Astrocyte (in vitro differentiated cells and primary cell): Measurements from ENCODE around the gene RHBG. TPM values are rescaled to one million over a fixed set of nuclear protein-coding genes. Genes with fewer than 3 reads are reported as not detected.

Experiments
- DNase-seq: peaks from one replicate; pipeline ENCODE4 v3.0.0-alpha.2; 2010; ENCODE audit warnings: low read depth
- FAIRE-seq: peaks from 2 replicates; lab custom pipeline; 2011; peaks lifted over from hg19 to GRCh38; lab: Jason Lieb, UNC
- H2AFZ ChIP-seq: 2 replicates; pipeline ENCODE4 v1.6.0; 2012; ENCODE audit warnings: low read depth, low read length, inconsistent platforms
- H3K27ac ChIP-seq: 2 replicates; pipeline ENCODE4 v1.5.1; 2011; ENCODE audit warnings: low read depth, low read length, inconsistent platforms
- H3K27me3 ChIP-seq: 2 replicates; pipeline ENCODE4 v1.6.0; 2011; ENCODE audit warnings: low read length, inconsistent platforms; ENCODE audit not compliant: insufficient read depth
- H3K36me3 ChIP-seq: 2 replicates; pipeline ENCODE4 v1.5.1; 2011; ENCODE audit warnings: low read length, inconsistent platforms; ENCODE audit not compliant: insufficient read depth
- H3K4me1 ChIP-seq: 2 replicates; pipeline ENCODE4 v1.5.1; 2011; ENCODE audit warnings: low read length, inconsistent platforms; ENCODE audit not compliant: insufficient read depth
- H3K4me2 ChIP-seq: 2 replicates; pipeline ENCODE4 v1.6.0; 2012; ENCODE audit warnings: low read length, inconsistent platforms
- H3K4me3 ChIP-seq: 2 replicates; pipeline ENCODE4 v1.5.1; 2011; ENCODE audit warnings: low read depth, mild to moderate bottlenecking, low read length, inconsistent platforms; ENCODE audit not compliant: insufficient read depth
- H3K79me2 ChIP-seq: 2 replicates; pipeline ENCODE4 v1.6.0; 2012; ENCODE audit warnings: mild to moderate bottlenecking, low read length, inconsistent platforms; ENCODE audit not compliant: insufficient read depth
- H3K9ac ChIP-seq: 2 replicates; pipeline ENCODE4 v1.6.0; 2012; ENCODE audit warnings: mild to moderate bottlenecking, low read length, inconsistent platforms
- H3K9me3 ChIP-seq: 2 replicates; pipeline ENCODE4 v1.5.1; 2012; ENCODE audit warnings: low read depth, mild to moderate bottlenecking, low read length, inconsistent platforms; ENCODE audit not compliant: insufficient read depth
- H4K20me1 ChIP-seq: 2 replicates; pipeline ENCODE4 v1.6.0; 2012; ENCODE audit warnings: low read length, inconsistent platforms; ENCODE audit not compliant: insufficient read depth
- H3K27ac Mint-ChIP-seq: one replicate; pipeline ENCODE4 v1.8.0; 2021; ENCODE audit warnings: mild to moderate bottlenecking, mixed read lengths; ENCODE audit not compliant: unreplicated experiment
- H3K27me3 Mint-ChIP-seq: one replicate; pipeline ENCODE4 v1.8.0; 2021; ENCODE audit warnings: low read depth, mixed read lengths; ENCODE audit not compliant: unreplicated experiment
- H3K36me3 Mint-ChIP-seq: one replicate; pipeline ENCODE4 v1.8.0; 2021; ENCODE audit warnings: low read depth, mixed read lengths; ENCODE audit not compliant: unreplicated experiment
- H3K4me1 Mint-ChIP-seq: one replicate; pipeline ENCODE4 v1.8.0; 2021; ENCODE audit warnings: low read depth, mixed read lengths; ENCODE audit not compliant: unreplicated experiment
- H3K4me3 Mint-ChIP-seq: one replicate; pipeline ENCODE4 v1.8.0; 2021; ENCODE audit warnings: mild to moderate bottlenecking, moderate library complexity, mixed read lengths; ENCODE audit not compliant: unreplicated experiment
- H3K9me3 Mint-ChIP-seq: one replicate; pipeline ENCODE4 v1.8.0; 2021; ENCODE audit warnings: mild to moderate bottlenecking, mixed read lengths; ENCODE audit not compliant: unreplicated experiment
- EZH2 ChIP-seq: IDR thresholded peaks from 2 replicates; pipeline ENCODE4 v1.6.1; 2012; ENCODE audit warnings: mild to moderate bottlenecking, low read length, inconsistent platforms; ENCODE audit not compliant: insufficient read depth
- total RNA-seq: library from RNA; stranded (reverse); gene quantifications from 2 replicates; pipeline ENCODE4 v1.2.1, GENCODE V29; 2021
- TF ChIP-seq, protein P1 (sequence below): IDR thresholded peaks from 2 replicates; pipeline ENCODE4 v1.5.1; 2011; ENCODE audit warnings: low read depth, mild to moderate bottlenecking, inconsistent platforms, low read length, moderate library complexity; ENCODE audit not compliant: insufficient read depth

Gene RHBG
- total RNA-seq, 1 donor from 2014 or later: not detected

DNA sequence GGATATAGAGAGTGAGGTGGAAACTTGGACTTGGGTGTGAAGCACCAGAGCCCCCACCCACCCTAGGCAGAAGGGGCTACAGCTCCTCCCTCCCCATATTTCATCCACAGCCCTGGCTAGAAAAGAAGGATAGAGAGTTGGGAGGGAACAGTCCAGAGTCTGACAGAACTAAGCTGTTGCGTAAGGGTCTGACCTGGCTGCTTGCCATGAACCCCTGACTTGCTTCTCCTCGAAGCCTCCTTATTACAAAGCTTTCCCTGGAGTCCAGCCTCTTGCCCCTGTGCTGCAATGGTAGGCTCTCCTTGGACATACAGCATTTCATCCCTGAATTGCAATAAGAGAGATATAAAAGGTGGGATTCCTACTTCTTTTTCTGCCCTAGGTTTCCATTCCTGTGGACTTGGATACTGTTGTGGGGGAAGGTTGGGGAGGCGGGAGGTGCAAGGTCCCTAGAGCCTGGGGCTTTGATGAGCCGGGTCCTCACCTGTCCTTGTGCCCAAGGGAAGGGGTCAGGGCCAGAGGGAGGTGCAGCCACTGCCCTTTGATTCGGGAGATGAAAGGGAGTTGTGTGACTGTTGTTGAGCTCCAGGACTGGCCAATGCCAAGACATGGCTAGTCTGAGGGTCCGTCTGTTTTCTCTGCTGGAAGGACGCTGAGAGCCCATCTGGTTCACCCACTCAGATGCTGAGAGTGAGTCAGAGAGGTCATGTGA lies 2.7 kb downstream of the RHBG start:
- no peaks in the 10 kb centered on the region for H3K36me3 ChIP-seq
- no peaks in the 10 kb centered on the region for H3K9me3 Mint-ChIP-seq
- H3K4me3 Mint-ChIP-seq: no peak overlapping the region
- H3K9me3 ChIP-seq: no peaks in the 10 kb centered on the region
- peaks cover 14% of the 10 kb centered on the region for H3K27me3 ChIP-seq
- FAIRE-seq (no peak), DNase-seq (peak; percentile 30)
- H3K79me2 ChIP-seq: no peaks in the 10 kb centered on the region
- no peaks in the 10 kb centered on the region for H4K20me1 ChIP-seq
- peaks cover 8% of the 10 kb centered on the region for H3K4me1 ChIP-seq
- no peak overlapping the region for H3K27ac ChIP-seq
- H2AFZ ChIP-seq: no peak overlapping the region
- H3K4me1 Mint-ChIP-seq: peaks cover 12% of the 10 kb centered on the region
- peaks cover 43% of the 10 kb centered on the region for H3K27me3 Mint-ChIP-seq
- no peak overlapping the region for H3K27ac Mint-ChIP-seq
- H3K36me3 Mint-ChIP-seq: peaks cover 5% of the 10 kb centered on the region
- TF ChIP-seq, protein P1, sequence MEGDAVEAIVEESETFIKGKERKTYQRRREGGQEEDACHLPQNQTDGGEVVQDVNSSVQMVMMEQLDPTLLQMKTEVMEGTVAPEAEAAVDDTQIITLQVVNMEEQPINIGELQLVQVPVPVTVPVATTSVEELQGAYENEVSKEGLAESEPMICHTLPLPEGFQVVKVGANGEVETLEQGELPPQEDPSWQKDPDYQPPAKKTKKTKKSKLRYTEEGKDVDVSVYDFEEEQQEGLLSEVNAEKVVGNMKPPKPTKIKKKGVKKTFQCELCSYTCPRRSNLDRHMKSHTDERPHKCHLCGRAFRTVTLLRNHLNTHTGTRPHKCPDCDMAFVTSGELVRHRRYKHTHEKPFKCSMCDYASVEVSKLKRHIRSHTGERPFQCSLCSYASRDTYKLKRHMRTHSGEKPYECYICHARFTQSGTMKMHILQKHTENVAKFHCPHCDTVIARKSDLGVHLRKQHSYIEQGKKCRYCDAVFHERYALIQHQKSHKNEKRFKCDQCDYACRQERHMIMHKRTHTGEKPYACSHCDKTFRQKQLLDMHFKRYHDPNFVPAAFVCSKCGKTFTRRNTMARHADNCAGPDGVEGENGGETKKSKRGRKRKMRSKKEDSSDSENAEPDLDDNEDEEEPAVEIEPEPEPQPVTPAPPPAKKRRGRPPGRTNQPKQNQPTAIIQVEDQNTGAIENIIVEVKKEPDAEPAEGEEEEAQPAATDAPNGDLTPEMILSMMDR: no peak
- TF ChIP-seq EZH2: no peak
- H3K4me2 ChIP-seq: no peak overlapping the region
- H3K9ac ChIP-seq: no peak overlapping the region
- no peak overlapping the region for H3K4me3 ChIP-seq

DNA sequence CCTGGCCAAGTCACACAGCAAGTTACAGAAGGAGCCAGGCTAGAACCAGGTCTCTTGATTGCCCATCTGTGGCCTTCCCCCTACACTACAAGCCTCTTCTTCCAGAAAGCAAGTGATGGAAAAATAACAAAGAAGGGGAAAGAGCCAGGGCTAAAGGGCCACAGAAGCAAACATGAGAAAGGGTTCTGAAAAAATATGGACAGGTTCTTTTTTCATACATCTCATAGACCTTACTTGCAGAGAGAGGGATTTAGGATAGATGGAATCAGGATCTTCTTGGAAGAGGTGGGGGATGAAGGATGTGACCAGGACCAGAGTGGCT lies 3.2 kb downstream of the RHBG start:
- Histone ChIP-seq H3K27ac (no peak overlapping the region), H4K20me1 (no peaks in the 10 kb centered on the region), H3K36me3 (no peaks in the 10 kb centered on the region), H3K4me1 (peaks cover 8% of the 10 kb centered on the region), H3K4me3 (no peak overlapping the region), H3K4me2 (no peak overlapping the region), H3K9me3 (no peaks in the 10 kb centered on the region), H3K27me3 (peaks cover 14% of the 10 kb centered on the region), H3K79me2 (no peaks in the 10 kb centered on the region), H3K9ac (no peak overlapping the region), H2AFZ (no peak overlapping the region)
- Mint-ChIP-seq H3K27me3 (peaks cover 43% of the 10 kb centered on the region), H3K27ac (no peak overlapping the region), H3K4me3 (no peak overlapping the region), H3K4me1 (peaks cover 12% of the 10 kb centered on the region), H3K36me3 (peaks cover 5% of the 10 kb centered on the region), H3K9me3 (no peaks in the 10 kb centered on the region)
- TF ChIP-seq EZH2: no peak
- TF ChIP-seq, protein P1: no peak
- no peak for DNase-seq
- FAIRE-seq: no peak

DNA sequence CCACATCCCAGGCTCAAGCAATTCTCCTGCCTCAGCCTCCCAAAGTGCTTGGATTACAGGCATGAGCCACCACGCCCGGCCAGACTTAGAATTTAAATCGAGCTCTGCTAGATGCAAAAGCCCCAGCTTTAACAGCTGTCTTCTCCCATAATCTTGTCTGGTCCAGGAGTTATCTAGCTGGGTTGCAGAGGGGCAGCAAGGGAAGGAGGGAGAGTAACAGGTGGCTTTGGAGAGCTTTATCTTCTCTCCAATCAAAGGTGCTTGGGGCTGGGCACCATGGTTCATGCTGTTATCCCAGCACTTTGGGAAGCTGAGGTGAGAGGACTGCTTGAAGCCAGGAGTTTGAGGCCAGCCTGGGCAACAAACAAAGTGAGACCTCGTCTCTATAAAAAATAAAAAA lies 3.9 kb downstream of the RHBG start:
- H3K4me1 Mint-ChIP-seq: peaks cover 10% of the 10 kb centered on the region
- H3K79me2 ChIP-seq: no peaks in the 10 kb centered on the region
- peaks cover under 1% of the 10 kb centered on the region for H3K36me3 Mint-ChIP-seq
- no peak overlapping the region for H2AFZ ChIP-seq
- no peaks in the 10 kb centered on the region for H3K9me3 ChIP-seq
- no peak overlapping the region for H3K27ac Mint-ChIP-seq
- H3K9me3 Mint-ChIP-seq: no peaks in the 10 kb centered on the region
- H3K27me3 Mint-ChIP-seq: peaks cover 37% of the 10 kb centered on the region
- FAIRE-seq (no peak), DNase-seq (no peak)
- peaks cover 8% of the 10 kb centered on the region for H3K4me1 ChIP-seq
- H4K20me1 ChIP-seq: no peaks in the 10 kb centered on the region
- H3K27ac ChIP-seq: no peak overlapping the region
- no peak overlapping the region for H3K9ac ChIP-seq
- no peak for TF ChIP-seq EZH2
- TF ChIP-seq, protein P1: no peak
- no peak overlapping the region for H3K4me3 ChIP-seq
- H3K27me3 ChIP-seq: peaks cover 10% of the 10 kb centered on the region
- no peak overlapping the region for H3K4me3 Mint-ChIP-seq
- no peaks in the 10 kb centered on the region for H3K36me3 ChIP-seq
- no peak overlapping the region for H3K4me2 ChIP-seq
